Fibroblast of pulmonary artery (primary cell): ENCODE data around the gene RND2.
"Not testable (repeated sequence)": the region's sequence is repeated elsewhere in the genome, so short reads cannot be mapped to it uniquely, and the experiment has no call there.

Experiments used
- DNase-seq: peaks from one replicate; pipeline ENCODE4 v3.0.0-alpha.2; 2010; ENCODE audit warnings: low read depth
- H3K4me3 ChIP-seq: replicated peaks from 2 replicates; pipeline ENCODE4 v1.5.1; 2011; ENCODE audit warnings: low read depth, mild to moderate bottlenecking, control low read depth, low read length, moderate library complexity
- TF ChIP-seq, protein P1 (sequence below): IDR thresholded peaks from 2 replicates; pipeline ENCODE4 v1.5.1; 2011; ENCODE audit warnings: mild to moderate bottlenecking, control low read depth, low read length, inconsistent platforms; ENCODE audit errors: missing control alignments

The RND2 gene

DNA sequence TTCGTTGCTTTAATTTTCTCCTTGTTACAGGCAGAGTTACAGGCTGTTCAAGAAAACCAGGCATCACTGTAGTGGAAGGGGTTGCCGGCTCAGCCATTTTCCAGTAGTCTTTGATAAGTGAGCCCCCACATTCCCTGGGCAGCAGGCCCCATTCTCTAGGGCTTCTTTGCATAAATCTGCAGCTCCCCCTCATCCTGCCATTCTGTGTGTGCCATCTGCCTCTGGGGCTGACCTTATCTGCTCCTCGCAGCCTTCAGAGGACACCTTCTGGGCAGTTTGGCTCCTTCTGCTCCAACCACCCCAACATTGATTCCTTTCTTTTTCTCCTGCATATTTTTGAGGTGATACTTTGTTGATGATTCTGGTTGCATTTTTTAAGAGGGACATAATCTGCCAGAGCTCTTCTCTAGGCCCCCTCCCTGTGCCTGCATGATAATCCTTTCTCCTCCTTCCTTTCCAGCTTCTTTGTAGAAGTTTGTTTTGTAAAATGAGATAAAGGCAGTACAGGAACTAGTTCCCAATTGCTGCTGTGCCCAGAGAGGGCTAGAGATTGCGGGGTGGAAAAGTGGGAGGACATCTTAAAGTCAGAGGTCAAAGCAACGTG lies 17.1 kb downstream of the RND2 start:
- DNase-seq, result no peak
- TF ChIP-seq, protein P1, sequence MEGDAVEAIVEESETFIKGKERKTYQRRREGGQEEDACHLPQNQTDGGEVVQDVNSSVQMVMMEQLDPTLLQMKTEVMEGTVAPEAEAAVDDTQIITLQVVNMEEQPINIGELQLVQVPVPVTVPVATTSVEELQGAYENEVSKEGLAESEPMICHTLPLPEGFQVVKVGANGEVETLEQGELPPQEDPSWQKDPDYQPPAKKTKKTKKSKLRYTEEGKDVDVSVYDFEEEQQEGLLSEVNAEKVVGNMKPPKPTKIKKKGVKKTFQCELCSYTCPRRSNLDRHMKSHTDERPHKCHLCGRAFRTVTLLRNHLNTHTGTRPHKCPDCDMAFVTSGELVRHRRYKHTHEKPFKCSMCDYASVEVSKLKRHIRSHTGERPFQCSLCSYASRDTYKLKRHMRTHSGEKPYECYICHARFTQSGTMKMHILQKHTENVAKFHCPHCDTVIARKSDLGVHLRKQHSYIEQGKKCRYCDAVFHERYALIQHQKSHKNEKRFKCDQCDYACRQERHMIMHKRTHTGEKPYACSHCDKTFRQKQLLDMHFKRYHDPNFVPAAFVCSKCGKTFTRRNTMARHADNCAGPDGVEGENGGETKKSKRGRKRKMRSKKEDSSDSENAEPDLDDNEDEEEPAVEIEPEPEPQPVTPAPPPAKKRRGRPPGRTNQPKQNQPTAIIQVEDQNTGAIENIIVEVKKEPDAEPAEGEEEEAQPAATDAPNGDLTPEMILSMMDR, result no peak
- no peak overlapping the region for H3K4me3 ChIP-seq

DNA sequence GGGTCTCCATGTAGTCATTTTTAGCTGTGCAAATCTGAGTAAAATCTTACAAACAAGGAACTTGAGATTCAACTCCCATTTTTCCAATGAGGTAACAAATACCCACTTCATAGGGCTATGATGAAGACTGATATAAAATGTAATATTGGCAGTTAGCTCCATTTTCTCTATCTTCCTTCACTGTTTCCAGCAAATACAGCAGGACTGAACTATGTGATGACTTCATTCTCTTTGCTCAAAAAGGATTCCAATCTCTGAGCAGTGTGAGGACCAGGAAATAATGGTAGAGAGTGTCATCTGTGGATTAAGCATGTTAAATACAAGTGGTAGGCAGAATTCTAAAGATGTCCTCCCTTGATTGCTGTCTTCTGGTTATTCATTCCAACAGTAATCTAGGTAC lies 18.3 kb downstream of the RND2 start:
- no peak for DNase-seq
- TF ChIP-seq, protein P1, result no peak
- no peak overlapping the region for H3K4me3 ChIP-seq

- DNase-seq, result no peak
- no peak overlapping the region for H3K4me3 ChIP-seq
- TF ChIP-seq, protein P1, result no peak
Measured at GRCh38 chr17:43044024-43044423, 19.0 kb downstream of the RND2 start.

GRCh38 chr17:43051969-43052368 lies 26.9 kb downstream of the RND2 start:
- H3K4me3 ChIP-seq, result no peak overlapping the region
- no peak for DNase-seq
- TF ChIP-seq, protein P1, result no peak

- not testable (repeated sequence) for DNase-seq, H3K4me3 ChIP-seq
Measured at GRCh38 chr17:43053008-43053407, 28.0 kb downstream of the RND2 start.

GRCh38 chr17:43056051-43056450 lies 31.0 kb downstream of the RND2 start:
- DNase-seq, result no peak

DNA sequence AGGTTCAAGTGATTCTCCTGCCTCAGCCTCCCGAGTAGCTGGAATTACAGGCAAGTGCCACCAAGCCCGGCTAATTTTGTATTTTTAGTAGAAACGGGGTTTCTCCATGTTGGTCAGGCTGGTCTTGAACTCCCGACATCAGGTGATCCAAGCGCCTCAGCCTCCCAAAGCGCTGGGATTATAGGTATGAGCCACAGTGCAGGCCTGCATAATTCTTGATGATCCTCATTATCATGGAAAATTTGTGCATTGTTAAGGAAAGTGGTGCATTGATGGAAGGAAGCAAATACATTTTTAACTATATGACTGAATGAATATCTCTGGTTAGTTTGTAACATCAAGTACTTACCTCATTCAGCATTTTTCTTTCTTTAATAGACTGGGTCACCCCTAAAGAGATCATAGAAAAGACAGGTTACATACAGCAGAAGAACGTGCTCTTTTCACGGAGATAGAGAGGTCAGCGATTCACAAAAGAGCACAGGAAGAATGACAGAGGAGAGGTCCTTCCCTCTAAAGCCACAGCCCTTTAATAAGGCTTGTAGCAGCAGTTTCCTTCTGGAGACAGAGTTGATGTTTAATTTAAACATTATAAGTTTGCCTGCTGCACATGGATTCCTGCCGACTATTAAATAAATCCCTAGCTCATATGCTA lies 38.1 kb downstream of the RND2 start:
- TF ChIP-seq, protein P1, result no peak
- no peak for DNase-seq
- H3K4me3 ChIP-seq, result no peak overlapping the region

More at GRCh38 chr17:43056051-43056450, 31.0 kb downstream of the RND2 start:
- TF ChIP-seq, protein P1, result no peak
- no peak overlapping the region for H3K4me3 ChIP-seq
